SIG-M5 (cell line): ENCODE results near the gene SMARCA4.
"Not testable (repeated sequence)": the region's sequence is repeated elsewhere in the genome, so short reads cannot be mapped to it uniquely, and the experiment has no call there.

Experiments
- DNase-seq: peaks from one replicate; lab custom pipeline; 2025; lab: John Stamatoyannopoulos, UW

The SMARCA4 gene

GRCh38 chr19:10929402-10929794 lies 31.4 kb upstream of the SMARCA4 start:
- no peak for DNase-seq

- DNase-seq: no peak
Measured at GRCh38 chr19:10935371-10936059, 25.3 kb upstream of the SMARCA4 start.

- peak; percentile 7 for DNase-seq
Measured at GRCh38 chr19:10936661-10937084, 24.2 kb upstream of the SMARCA4 start.

GRCh38 chr19:10941649-10942048 lies 19.2 kb upstream of the SMARCA4 start:
- DNase-seq: not testable (repeated sequence)

GRCh38 chr19:10943412-10943811 lies 17.4 kb upstream of the SMARCA4 start:
- not testable (repeated sequence) for DNase-seq

- no peak for DNase-seq
Measured at GRCh38 chr19:10945264-10945663, 15.6 kb upstream of the SMARCA4 start.

GRCh38 chr19:10946958-10947657 lies 13.7 kb upstream of the SMARCA4 start:
- no peak for DNase-seq

GRCh38 chr19:10952809-10953208 lies 8.0 kb upstream of the SMARCA4 start:
- no peak for DNase-seq

- not testable (repeated sequence) for DNase-seq
Measured at GRCh38 chr19:10959277-10959968, 1.4 kb upstream of the SMARCA4 start.

GRCh38 chr19:10961073-10961860 lies 437 bp downstream of the SMARCA4 start:
- DNase-seq: no peak

- no peak for DNase-seq
Measured at GRCh38 chr19:10962863-10963262, 2.0 kb downstream of the SMARCA4 start.

GRCh38 chr19:10963865-10964264 lies 3.0 kb downstream of the SMARCA4 start:
- DNase-seq: no peak

GRCh38 chr19:10964903-10965302 lies 4.1 kb downstream of the SMARCA4 start:
- DNase-seq: no peak

- DNase-seq: no peak
Measured at GRCh38 chr19:10965398-10965797, 4.6 kb downstream of the SMARCA4 start.

GRCh38 chr19:10966809-10967208 lies 6.0 kb downstream of the SMARCA4 start:
- DNase-seq: no peak

GRCh38 chr19:10968527-10969135 lies 7.8 kb downstream of the SMARCA4 start:
- no peak for DNase-seq

- DNase-seq: no peak
Measured at GRCh38 chr19:10971107-10971726, 10.4 kb downstream of the SMARCA4 start.

GRCh38 chr19:10975374-10976130 lies 14.7 kb downstream of the SMARCA4 start:
- no peak for DNase-seq

GRCh38 chr19:10976131-10976892 lies 15.5 kb downstream of the SMARCA4 start:
- no peak for DNase-seq

- no peak for DNase-seq
Measured at GRCh38 chr19:10977742-10978092, 16.9 kb downstream of the SMARCA4 start.
